IMR-90 (cell line): Measurements from ENCODE around the gene RNF217.

Experiments
- BHLHE40 ChIP-seq: fragments of 150-350 bp; IDR thresholded peaks from 2 replicates; pipeline ENCODE4 v1.6.1; 2016; ENCODE audit warnings: mild to moderate bottlenecking, low read depth, low read length
- CEBPB ChIP-seq: IDR thresholded peaks from 2 replicates; pipeline ENCODE4 v1.6.1; 2012; ENCODE audit warnings: low read depth, low read length, improper control_type of control experiment
- CTCF ChIP-seq: conservative IDR thresholded peaks from 2 replicates; pipeline ENCODE4 v1.5.1; 2012; ENCODE audit warnings: mild to moderate bottlenecking, low read depth, low read length, improper control_type of control experiment
- FOS ChIP-seq: fragments of 150-350 bp; IDR thresholded peaks from 2 replicates; pipeline ENCODE4 v1.6.1; 2016; ENCODE audit warnings: low read depth, low read length
- MAFK ChIP-seq: IDR thresholded peaks from 2 replicates; pipeline ENCODE4 v1.6.1; 2012; ENCODE audit warnings: low read depth, low read length, improper control_type of control experiment
- MAZ ChIP-seq: IDR thresholded peaks from 2 replicates; pipeline ENCODE4 v1.6.1; 2012; ENCODE audit warnings: low read depth, mild to moderate bottlenecking, low read length, improper control_type of control experiment, moderate library complexity, borderline replicate concordance
- POLR2A ChIP-seq: IDR thresholded peaks from 2 replicates; pipeline ENCODE4 v1.6.1; 2012; ENCODE audit warnings: mild to moderate bottlenecking, low read depth, low read length
- RAD21 ChIP-seq: IDR thresholded peaks from 2 replicates; pipeline ENCODE4 v1.6.1; 2012; ENCODE audit warnings: low read length, improper control_type of control experiment
- RCOR1 ChIP-seq: IDR thresholded peaks from 2 replicates; pipeline ENCODE4 v1.6.1; 2012; ENCODE audit warnings: mild to moderate bottlenecking, low read length, improper control_type of control experiment; ENCODE audit not compliant: insufficient replicate concordance
- RFX5 ChIP-seq: IDR thresholded peaks from 2 replicates; pipeline ENCODE4 v1.8.0; 2012; ENCODE audit warnings: low read depth, mild to moderate bottlenecking, low read length, moderate library complexity
- USF2 ChIP-seq: fragments of 150-350 bp; IDR thresholded peaks from 2 replicates; pipeline ENCODE4 v1.6.1; 2017; ENCODE audit warnings: mild to moderate bottlenecking, antibody characterized with exemption, low read length, low read depth

- TF ChIP-seq CTCF (no peak), POLR2A (peak; percentile 74), RAD21 (no peak), USF2 (no peak), RFX5 (no peak), CEBPB (no peak), MAZ (no peak), FOS (no peak), BHLHE40 (no peak), MAFK (no peak), RCOR1 (no peak)
These were observed 1.2 kb downstream of the RNF217 start for GRCh38 chr6:124963416-124963785.
